Amygdala (tissue), 56 donors: ENCODE measurements around the gene PIP4K2B.
"Not testable (repeated sequence)": the region's sequence is repeated elsewhere in the genome, so short reads cannot be mapped to it uniquely, and the experiment has no call there.

ENCODE experiments used
- DNase-seq, 56 donors: peaks; one replicate each; lab custom pipeline; 2025; lab: John Stamatoyannopoulos, UW

The PIP4K2B gene

DNA sequence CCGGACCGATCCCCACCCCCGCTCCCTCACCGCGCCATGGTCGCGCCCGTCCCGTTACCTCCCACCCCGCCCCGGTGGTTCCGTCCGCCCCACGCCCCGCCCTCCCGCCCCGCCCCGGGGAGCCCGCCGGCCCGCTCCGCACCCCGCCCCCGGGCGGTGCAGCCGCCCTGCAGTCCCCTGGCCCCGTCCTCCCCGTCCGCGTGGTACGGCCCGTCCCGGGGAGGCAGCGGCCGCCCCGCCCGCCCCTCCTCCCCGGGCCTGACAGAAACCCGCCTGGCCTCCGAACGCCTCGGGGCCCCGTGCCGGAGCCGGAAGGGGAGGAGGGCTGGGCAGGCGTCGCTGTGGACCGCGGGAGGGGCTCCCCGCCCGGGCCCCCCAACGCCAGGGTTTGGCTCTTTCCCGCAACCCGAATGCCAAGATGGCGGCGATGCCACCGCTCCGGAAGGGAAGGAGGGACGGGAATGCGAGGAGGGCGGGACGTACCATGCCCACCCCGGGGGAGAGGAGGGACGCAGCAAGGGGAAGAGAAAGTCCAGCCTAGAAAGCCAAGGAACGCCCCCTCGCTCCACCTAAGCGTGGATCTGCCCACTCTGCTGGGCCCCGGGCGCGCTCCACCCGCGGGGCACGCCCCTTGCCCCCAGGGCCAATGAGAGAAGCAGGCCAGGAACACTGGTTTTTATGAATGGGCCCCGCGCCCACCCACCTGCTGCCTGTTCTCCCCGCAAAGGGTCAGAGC, at the start of gene PIP4K2B:
Gene PIP4K2B, minus strand, starts transcription at position 56 of the 736 bp plus-strand sequence. CDS start 132 bp downstream, outside the sequence.
- DNase-seq: peak; percentile 77 to 99 (median 93)

DNA sequence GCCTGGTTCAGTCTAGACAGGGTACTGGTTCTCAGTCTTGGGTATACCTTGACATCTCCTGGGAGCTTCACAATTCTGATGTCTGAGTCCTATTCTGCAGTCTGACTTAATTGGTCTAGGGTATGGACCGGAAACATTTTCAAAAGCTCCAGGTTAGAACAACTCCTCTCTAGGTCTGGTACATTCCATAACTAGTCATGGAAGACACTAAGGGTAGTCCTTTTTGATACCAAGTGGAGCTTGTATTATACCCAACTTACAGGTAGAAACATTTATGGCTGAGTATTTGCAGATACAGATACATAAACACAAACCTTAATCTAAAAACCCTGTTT, 49.2 kb upstream of the PIP4K2B start:
- no peak for DNase-seq

DNA sequence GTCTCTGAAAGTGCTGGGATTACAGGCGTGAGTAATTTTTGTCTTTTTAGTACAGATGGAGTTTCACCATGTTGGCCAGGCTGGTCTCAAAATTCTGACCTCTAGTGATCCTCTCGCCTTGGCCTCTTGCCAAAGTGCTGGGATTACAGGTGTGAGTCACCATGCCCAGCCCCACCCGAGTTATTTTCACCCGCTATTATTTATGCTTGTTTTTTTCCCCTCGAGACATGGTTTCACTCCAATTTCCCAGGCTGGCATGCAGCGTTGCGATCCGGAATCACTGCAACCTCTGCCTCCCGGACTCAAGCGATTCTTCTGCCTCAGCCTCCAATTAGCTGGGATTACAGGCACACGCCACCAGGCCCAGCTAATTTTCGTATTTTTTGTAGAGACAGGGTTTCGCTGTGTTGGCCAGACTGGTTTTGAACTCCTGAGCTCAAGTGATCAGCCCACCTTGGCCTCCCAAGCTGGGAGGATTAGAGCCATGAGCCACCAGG, 45.0 kb upstream of the PIP4K2B start:
- DNase-seq: peak in 1 of 56 donors; percentile 4

DNA sequence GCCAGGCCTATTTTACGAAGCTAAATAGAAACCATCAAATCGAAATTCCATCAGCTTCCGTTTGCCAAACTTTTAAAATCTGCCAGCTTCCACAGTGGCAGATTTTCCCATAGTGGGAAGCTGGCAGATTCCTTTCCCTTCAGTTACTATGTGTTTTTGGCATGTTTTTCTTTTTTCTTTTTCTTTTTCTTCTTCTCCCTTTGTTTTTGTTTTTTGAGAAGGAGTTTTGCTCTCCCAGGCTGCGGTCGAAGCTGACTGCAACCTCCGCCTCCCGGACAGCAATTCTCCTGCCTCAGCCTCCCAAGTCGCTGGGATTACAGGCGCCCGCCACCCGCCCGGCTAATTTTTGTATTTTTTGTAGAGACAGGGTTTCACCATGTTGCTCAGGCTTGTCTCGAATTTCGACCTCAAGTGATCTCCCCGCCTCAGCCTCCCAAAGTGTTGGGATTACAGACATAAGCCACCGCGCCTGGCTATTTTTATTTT, 26.4 kb upstream of the PIP4K2B start:
- no peak for DNase-seq

DNA sequence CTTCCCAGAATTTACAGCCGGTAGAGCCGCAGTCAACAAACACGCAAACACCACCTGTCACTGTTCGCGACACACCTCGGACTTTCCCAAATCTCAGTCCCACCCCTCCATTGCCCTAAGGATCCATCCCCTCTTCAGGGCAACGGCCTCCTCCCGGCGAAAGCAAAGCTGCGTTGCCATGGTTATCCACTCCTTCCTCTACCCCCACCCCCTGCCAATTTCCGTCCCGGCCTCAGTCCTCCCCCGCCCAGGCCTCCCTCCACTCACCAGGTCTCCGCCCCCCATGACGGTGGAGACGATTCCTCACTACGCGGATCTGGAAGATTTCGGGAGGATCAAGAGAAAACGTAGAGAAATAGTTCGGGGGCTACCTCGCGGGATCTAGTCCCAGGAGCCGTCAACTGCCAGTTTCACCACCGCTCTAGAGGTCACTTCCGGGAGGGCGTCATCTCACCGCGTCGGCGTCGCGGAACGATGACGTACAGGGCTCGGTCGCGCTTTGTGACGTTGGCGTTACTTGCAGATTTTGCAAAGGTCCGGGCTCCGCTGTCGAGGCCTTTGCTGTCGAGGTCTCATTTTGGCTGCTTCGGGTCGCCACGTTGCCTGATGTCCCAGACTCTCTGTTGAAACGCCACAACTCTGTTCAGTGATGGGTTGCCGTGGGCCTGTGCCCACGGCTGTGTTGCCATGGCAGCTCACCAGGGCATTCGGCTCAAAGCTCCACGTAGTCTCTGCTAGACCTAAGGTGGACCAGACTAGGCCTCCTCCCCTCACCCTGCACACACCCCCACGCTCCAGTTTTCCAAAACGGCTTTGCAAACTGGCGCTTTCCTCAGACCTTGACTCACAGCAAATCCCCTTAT, 25.8 kb upstream of the PIP4K2B start, which contains the start of gene CWC25:
Gene CWC25, minus strand, starts transcription at position 423 of the 863 bp plus-strand sequence. Its CDS starts 138 bp downstream, at position 285.
- peak; percentile 62 to 99 (median 91) for DNase-seq

DNA sequence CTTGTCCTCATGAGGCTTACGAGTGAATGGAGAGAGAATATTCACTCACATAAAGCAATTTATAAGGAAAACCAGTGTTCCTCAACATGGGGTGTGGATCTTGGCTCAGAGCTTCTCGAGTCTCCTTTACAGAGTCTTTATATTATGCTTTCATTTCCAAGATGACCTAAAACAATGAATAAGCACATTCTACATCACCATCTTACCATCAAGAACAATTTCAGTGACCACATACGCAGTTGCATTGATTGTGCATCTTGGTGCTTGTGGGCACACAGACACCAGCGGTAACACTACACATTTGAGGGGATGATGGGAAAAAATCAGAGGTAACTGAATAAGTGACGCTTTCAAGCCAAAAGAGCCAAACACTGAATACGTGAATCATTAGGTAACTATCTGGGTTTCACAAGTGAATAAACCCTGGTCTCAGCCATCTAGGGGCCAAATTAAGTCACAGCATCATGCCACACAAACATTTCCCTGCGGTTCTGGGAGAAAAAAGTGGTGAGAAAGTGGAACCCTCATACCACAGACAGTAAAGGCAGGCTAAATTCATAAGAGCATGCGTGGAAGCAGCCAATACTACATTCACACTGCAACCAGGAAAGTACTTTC, 16.3 kb upstream of the PIP4K2B start:
- DNase-seq: no peak

DNA sequence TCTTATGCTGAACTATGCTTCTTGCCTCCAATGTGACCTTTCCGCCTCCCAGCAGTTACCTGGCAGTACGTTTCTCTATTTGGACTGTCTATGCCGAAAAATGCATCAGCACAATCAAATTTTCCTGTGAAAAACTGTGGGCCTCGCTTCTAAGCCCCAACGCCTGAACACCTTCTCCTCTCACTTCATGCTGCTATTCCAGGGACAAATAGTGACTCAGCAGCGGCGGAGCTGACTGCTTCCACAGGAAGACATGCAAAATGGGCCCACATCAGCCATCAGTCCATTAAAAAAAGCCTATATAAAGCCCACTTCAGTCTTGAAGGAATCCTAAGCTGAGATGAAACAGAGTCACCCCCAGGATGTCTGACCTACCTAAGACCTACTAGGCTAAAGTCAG, 10.5 kb upstream of the PIP4K2B start:
- DNase-seq: peak in 11 of 56 donors; percentile 2 to 26 (median 8)

DNA sequence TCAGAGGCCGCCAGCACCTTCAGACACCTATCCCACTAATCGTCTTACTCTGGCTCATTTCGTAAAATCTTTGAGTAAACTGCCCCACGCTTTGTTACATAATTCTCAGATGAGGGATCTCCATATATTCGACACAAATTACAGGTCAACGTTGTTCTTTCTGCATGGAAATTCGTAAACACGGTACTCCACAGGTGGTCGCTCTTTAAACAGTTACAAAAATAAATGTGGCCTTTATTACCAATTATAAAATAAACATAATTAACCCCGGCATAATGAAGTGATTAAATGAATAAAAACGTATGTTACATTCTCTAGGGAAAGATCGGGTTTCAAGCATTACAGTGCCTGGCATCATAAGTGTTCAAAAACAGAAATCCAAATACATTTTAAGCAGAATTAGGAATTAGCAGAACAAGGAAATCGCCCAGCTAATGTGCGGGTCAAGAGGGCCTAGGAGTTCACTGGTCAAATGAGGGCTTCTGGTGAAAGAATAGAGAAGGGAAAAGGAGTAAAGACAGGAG, 943 bp upstream of the PIP4K2B start:
- DNase-seq: no peak

DNA sequence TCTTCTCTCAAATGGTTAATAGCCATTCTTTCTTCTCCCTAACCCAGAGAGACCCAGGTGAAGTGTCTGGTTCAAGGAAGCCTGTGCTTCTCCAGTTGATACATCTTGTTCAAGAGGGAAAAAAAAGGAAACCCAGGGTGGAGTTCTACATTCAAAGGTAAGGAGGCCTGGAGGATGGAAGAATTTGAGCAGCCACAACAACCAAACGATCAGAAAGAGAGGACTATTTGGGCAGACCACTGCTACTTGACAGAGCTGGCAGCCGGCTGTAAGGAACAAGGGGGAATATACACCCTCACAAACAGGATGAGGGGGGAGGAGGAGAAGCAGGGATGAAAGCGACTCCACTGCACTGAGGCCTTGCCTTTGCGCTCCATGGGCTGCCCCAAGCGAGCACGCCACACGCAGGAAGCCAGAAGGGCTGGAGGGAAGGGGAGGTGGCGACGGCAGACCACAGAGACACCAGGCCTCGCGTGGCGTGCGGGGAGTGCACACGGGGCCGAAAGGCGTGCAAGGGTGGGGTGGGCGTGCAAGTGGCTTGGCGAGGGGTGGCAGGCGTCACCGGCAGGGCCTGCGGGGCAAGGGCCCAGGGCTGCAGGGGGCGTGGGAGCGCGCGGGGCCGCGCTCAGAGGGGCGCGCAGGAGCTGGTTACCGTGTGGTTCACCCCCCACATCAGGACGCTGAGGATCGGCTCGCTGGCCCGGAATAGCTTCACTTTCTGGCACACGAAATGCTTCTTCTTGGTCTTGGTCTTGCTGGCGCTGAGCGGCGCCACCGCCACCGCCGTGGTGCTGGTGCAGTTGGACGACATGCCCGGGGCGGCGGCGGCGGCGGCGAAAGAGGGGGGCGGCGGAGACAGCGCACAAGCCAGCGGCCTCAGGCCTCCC, 499 bp downstream of the PIP4K2B start:
- peak in 40 of 56 donors; percentile 9 to 79 (median 50) for DNase-seq

DNA sequence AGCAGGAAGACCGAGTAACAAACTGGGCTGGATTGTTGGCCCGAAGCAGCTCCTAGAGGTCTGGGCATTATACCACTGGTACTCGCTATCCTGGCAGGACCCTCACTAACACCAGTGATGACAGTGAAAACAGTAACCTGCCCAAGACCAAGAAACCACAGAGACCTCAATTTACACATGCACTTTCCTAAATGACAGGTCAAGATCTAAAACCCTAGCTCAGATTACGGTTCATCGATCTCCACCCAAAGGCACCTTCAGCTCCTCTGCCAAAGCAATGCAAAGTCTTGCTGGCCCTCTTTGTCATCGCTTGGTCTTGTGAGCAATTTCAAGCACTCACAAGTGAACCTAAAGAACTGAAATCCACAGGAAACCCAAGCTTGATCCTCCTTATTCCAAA, 1.5 kb downstream of the PIP4K2B start:
- DNase-seq: no peak

DNA sequence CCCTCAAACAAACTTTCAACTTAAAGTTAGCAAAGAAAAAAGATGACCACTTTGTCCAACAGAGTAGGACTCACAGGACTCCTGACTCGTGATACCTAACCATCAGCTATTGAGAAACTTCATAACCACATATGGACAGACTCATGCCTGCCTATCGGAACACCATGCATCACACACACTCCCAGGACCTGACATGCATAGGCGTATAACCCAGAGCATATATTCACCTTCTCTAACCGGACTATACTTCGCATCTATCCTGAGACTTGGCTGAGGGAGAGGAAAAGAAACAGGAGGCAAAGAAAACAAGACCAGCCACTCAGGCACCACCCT, 2.2 kb downstream of the PIP4K2B start:
- no peak for DNase-seq

DNA sequence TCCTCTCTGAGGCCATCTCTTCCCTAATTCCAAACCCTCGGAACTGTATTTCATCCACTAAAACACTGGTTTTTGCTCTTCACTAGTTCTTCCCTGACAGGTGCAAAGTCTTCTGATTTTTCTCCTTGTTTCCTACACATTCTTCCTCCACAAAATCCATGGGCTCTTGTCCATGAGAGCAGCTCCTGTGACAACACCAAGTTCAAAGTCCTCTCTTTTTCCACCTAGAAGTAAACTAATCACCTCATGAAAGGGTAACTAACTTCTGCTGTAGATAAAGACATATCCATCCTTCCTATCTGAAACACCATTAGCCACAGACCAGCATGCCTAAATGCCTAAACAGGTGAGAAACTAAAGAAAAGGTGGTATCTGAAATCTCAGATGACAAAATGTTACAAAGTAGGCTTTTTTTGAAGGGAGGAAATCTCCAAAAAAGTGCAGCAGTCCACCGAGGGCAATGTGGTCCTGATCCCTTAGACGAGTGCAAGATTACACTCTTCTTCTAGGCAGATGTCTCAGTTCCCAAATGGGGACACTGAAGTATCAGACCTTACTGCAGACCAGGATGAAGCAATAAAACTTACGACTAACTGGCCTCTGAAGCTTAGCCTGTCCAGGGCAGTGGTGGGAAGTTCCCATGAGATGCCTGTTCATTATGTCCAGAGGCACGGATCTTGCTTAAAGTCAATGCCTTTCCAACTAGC, 2.8 kb downstream of the PIP4K2B start:
- no peak for DNase-seq

DNA sequence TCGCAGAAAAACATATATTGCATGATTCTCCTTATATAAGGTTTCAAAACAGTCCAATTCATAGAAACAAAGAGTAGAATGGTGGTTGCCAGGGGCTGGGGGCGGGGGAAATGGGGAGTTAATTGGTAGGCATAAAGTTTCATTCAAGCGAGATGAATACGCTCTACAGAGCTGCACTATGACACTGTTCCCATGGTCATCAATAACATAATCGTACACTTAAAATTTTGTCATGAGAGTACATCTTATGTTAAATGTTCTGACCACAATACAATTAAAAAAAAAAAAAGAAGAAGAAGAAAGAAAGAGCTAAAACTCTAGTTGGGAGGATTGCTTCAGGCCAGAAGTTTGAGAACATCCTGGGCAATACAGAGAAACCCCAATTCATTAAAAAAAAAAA, 5.1 kb downstream of the PIP4K2B start:
- no peak for DNase-seq

DNA sequence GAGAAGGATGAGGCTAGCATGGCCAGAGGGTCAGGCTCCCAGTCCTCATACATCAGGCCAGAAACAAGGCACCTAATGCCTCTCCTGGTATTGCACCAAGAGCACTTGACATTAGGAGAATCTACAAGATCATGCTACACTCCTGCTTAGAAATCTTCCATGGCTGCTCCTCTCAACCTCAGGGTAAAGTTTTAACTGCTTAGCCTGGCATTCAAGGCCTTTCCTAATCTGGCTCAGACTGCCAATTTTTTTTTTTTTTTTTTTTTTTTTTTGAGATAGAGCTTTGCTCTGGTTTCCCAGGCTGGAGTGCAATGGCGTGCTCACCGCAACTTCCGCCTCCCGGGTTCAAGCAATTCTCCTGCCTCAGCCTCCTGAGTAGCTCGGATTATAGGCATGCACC, 8.2 kb downstream of the PIP4K2B start:
- DNase-seq: no peak

DNA sequence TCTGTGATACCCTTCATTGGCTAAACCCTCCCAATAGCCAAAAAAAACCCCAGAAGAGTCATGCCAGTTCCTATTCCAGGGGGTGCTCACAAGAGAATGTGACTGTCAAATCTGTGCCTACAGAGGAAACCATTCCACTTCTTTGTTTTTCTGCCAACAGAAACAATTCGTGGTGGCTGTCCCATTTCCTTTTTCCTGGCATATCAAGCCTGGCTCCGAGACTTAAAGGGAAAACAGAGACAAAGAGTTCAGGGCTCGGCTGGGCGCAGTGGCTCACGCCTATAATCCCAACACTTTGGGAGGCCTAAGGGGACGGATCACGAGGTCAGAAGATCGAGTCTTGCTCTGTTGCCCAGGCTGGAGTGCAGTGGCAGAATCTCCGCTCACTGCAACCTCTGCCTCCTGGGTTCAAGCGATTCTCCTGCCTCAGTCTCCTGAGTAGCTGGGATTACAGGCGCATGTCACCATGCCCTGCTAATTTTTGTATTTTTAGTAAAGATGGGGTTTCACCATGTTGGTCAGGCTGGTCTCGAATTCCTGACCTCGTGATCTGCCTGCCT, 9.1 kb downstream of the PIP4K2B start:
- not testable (repeated sequence) for DNase-seq

DNA sequence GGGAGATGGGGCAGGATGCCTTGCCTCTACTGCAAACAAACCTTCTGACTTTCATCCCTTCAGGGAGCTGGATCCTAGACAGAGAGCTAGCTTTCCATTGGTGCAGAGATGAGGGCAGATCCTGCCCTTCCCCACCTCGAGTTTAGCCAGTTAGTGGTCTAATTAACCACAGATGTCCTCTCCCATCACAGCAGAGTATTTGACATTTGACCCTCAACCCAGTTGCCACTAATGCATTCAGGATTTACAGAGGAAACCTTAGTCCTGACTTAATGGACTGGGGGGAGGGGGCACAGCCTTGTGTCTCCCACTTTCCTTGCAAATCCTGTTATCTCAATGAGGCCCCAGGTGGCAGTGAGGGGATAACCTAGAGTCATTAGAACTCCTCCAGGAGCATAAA, 10.2 kb downstream of the PIP4K2B start:
- DNase-seq: no peak

DNA sequence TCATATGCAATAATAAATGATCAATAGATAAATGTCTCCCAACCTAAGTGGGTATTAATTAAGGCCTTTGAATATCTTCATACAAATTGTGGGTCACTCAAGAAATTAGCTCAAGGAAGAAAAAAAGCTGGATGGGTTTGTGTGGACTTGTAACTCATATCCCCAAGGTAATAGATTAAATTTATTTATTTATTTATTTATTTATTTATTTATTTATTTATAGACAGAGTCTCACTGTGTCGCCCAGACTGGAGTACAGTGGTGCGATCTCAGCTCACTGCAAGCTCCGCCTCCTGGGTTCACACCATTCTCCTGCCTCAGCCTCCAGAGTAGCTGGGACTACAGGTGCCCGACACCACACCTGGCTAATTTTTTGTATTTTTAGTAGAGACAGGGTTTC, 11.4 kb downstream of the PIP4K2B start:
- not testable (repeated sequence) for DNase-seq

DNA sequence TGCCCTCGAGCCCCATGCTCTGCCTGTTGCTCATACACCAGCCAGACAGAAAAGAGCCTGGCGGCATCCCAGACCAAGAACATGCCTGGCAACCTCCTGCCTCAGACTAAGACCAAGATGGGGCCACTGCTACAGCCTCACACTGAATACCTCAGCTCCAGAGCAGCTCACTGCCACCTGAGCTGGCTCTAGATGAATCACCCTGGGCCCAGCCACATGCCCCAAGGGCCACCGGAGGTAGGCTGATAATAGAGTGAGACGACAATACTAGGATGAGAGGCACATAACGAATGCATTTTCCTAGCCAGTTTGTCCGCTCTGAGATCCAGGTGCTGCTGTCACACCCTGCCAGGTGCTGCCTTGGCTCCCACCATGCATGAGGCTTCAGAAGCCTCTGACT, 13.0 kb downstream of the PIP4K2B start:
- no peak for DNase-seq

DNA sequence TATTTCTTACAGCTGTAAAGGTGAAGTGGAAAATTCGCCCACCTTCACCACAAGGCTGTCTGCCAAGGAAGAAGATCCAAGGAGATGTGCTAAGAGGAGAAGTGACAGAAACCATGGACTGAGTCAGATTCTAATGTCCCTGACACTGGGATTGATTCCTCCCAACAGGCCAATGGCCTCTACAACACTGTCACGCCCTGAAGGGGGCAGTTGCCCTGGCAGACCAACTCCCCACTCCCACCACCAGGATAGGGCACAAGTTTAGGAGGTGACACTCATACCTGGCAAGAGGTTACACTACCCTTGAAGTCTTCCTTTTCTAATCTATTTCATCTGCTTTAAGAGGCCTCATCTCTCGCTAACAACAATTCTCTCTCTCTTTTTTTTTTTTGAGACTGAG, 16.1 kb downstream of the PIP4K2B start:
- DNase-seq: no peak
